K562 (cell line): ENCODE measurements around the gene BCO1. TPM values are rescaled to one million over a fixed set of nuclear protein-coding genes. Genes with fewer than 3 reads are reported as not detected.

Experiments used
- ATAC-seq: fragments of 200-7000 bp; cut with Tn5 transposase; 3 replicates; pipeline ENCODE4 v1.9.1; 2020; ENCODE audit warnings: moderate library complexity
- BruUV-seq: library from RNA; stranded (reverse); fragments of 400-500 nt; replicated peaks from 2 replicates; lab custom pipeline; 2021; lab: Mats Ljungman, UMichigan
- CTCF ChIA-PET: fragments of 300-600 bp; formaldehyde crosslinking; extraction: SDS; loops from one replicate; lab custom pipeline; 2021; ENCODE audit warnings: low intra/inter-chr PET ratio; lab: Yijun Ruan, JAX
- POLR2A ChIA-PET: fragments of 300-600, 350-650 bp; sonication (Branson Sonifier 250); formaldehyde crosslinking; extraction: SDS; loops from one replicate; lab custom pipeline; 2021; ENCODE audit warnings: antibody characterized with exemption, inconsistent platforms; lab: Yijun Ruan, JAX
- DNase-seq, 4 experiments: peaks; one replicate each; pipeline versions ENCODE4 v3.0.0 to v3.0.0-alpha.2; 2011 to 2018; ENCODE audit warnings: low spot score in 3 of 4, mixed read lengths in 3 of 4; ENCODE audit errors: extremely low read depth in 1 of 4
- FAIRE-seq: peaks from 2 replicates; lab custom pipeline; 2011; peaks lifted over from hg19 to GRCh38; lab: Jason Lieb, UNC
- H2AFZ ChIP-seq: 2 replicates; pipeline ENCODE4 v1.6.0; 2011; ENCODE audit warnings: low read depth, low read length, control low read depth, inconsistent platforms
- H3K27ac ChIP-seq: fragments of 200-600 bp; 3 replicates; pipeline ENCODE4 v1.8.0; 2011; ENCODE audit warnings: low read depth, mild to moderate bottlenecking, control low read depth, inconsistent platforms, low read length, moderate library complexity, mixed read lengths; ENCODE audit errors: extremely low read depth
- H3K27me3 ChIP-seq, 2 experiments: fragments of 300-600 bp in 1 of 2; 2 replicates in 1 of 2; 3 replicates in 1 of 2; pipeline versions ENCODE4 v1.6.0 to v1.8.0; 2011; ENCODE audit warnings: inconsistent platforms in 2 of 2, low read length in 2 of 2, mild to moderate bottlenecking in 1 of 2, mixed read lengths in 1 of 2, moderate library complexity in 1 of 2; ENCODE audit not compliant: control insufficient read depth in 2 of 2, insufficient read depth in 2 of 2
- H3K36me3 ChIP-seq: fragments of 300-600 bp; 3 replicates; pipeline ENCODE4 v1.8.0; 2011; ENCODE audit warnings: mild to moderate bottlenecking, low read length, inconsistent platforms; ENCODE audit not compliant: control insufficient read depth, insufficient read depth
- H3K4me1 ChIP-seq, 2 experiments: fragments of 200-600 bp in 1 of 2; replicated peaks in 1 of 2; 2 replicates in 1 of 2; 3 replicates in 1 of 2; pipeline versions ENCODE4 v1.5.1 to v1.8.0; 2011; ENCODE audit warnings: inconsistent platforms in 2 of 2, low read length in 2 of 2, mild to moderate bottlenecking in 1 of 2, mixed read lengths in 1 of 2, moderate library complexity in 1 of 2; ENCODE audit not compliant: control insufficient read depth in 2 of 2, insufficient read depth in 2 of 2
- H3K4me2 ChIP-seq: 2 replicates; pipeline ENCODE4 v1.6.1; 2011; ENCODE audit warnings: low read length, control low read depth, inconsistent platforms, mixed read lengths; ENCODE audit not compliant: insufficient read depth
- H3K4me3 ChIP-seq: fragments of 200-600 bp; sonication (generic), shearing (Covaris generic); 2 replicates; pipeline ENCODE4 v1.5.1; 2016; ENCODE audit warnings: control low read depth, inconsistent platforms
- H3K79me2 ChIP-seq: fragments of 200-600 bp; 3 replicates; pipeline ENCODE4 v1.8.0; 2011; ENCODE audit warnings: low read length, inconsistent platforms; ENCODE audit not compliant: control insufficient read depth, insufficient read depth
- H3K9ac ChIP-seq, 2 experiments: 2 replicates each; pipeline versions ENCODE4 v1.6.0 to v1.6.1; 2011; ENCODE audit warnings: low read depth in 2 of 2, low read length in 2 of 2, control low read depth in 1 of 2, inconsistent platforms in 1 of 2, mild to moderate bottlenecking in 1 of 2, mixed read lengths in 1 of 2; ENCODE audit not compliant: insufficient read depth in 1 of 2
- H3K9me1 ChIP-seq: one replicate; pipeline ENCODE4 v1.6.0; 2011; ENCODE audit warnings: inconsistent platforms, mild to moderate bottlenecking, low read length, moderate library complexity; ENCODE audit not compliant: control insufficient read depth, insufficient read depth
- H3K9me3 ChIP-seq: replicated peaks from 2 replicates; pipeline ENCODE4 v1.5.1; 2011; ENCODE audit warnings: low read depth, low read length, inconsistent platforms; ENCODE audit not compliant: control insufficient read depth, insufficient read depth
- H4K20me1 ChIP-seq: replicated peaks from 2 replicates; pipeline ENCODE4 v1.6.1; 2011; ENCODE audit warnings: low read length, inconsistent platforms, mixed read lengths; ENCODE audit not compliant: control insufficient read depth, insufficient read depth
- ATF1 ChIP-seq, 2 experiments: fragments of 450-650 bp in 1 of 2; IDR thresholded peaks; 2 replicates each; pipeline ENCODE4 v1.6.1; 2016; ENCODE audit warnings: missing compliant biosample characterization in 1 of 2, missing genetic modification characterization in 1 of 2
- BRD9 ChIP-seq: fragments of 450-650 bp; IDR thresholded peaks from 2 replicates; pipeline ENCODE4 v1.6.1; 2018; ENCODE audit warnings: low read depth; ENCODE audit not compliant: partially characterized antibody
- BRF1 ChIP-seq: IDR thresholded peaks from 3 replicates; pipeline ENCODE4 v1.6.1; 2011; ENCODE audit warnings: borderline replicate concordance, mild to moderate bottlenecking; ENCODE audit not compliant: insufficient read length; ENCODE audit errors: extremely low read depth
- CBX5 ChIP-seq: IDR thresholded peaks from 2 replicates; pipeline ENCODE4 v1.6.1; 2014; ENCODE audit warnings: low read depth, borderline replicate concordance
- DLX4 ChIP-seq: fragments of 250-450 bp; sonication (Bioruptor Pico); IDR thresholded peaks from 2 replicates; pipeline ENCODE4 v1.6.1; 2021; ENCODE audit warnings: mild to moderate bottlenecking
- ELF2 ChIP-seq: fragments of 250-450 bp; sonication (Bioruptor Pico); IDR thresholded peaks from 2 replicates; pipeline ENCODE4 v1.5.0; 2021; ENCODE audit warnings: mild to moderate bottlenecking
- ETV6 ChIP-seq, 3 experiments: fragments of 150-350 bp in 1 of 3; sonication (generic) in 1 of 3; formaldehyde crosslinking in 1 of 3; IDR thresholded peaks; 2 replicates each; pipeline versions ENCODE4 v1.6.1 to v1.8.0; 2014 to 2022; ENCODE audit warnings: borderline replicate concordance in 2 of 3, low read depth in 2 of 3, antibody characterized with exemption in 1 of 3, low read length in 1 of 3, mild to moderate bottlenecking in 1 of 3, missing genetic modification reagents in 1 of 3
- GMEB1 ChIP-seq: fragments of 250-450 bp; sonication (Bioruptor Pico); IDR thresholded peaks from 2 replicates; pipeline ENCODE4 v1.4.0; 2020; ENCODE audit warnings: mild to moderate bottlenecking
- HDAC6 ChIP-seq: IDR thresholded peaks from 2 replicates; pipeline ENCODE4 v1.6.1; 2012; ENCODE audit warnings: low read depth, mild to moderate bottlenecking, control low read depth, inconsistent platforms, low read length, moderate library complexity
- MTF1 ChIP-seq: fragments of 250-450 bp; sonication (Bioruptor Pico); IDR thresholded peaks from 2 replicates; pipeline ENCODE4 v1.9.0; 2021; ENCODE audit warnings: moderate library complexity, mild to moderate bottlenecking, inconsistent platforms, borderline replicate concordance
- MYC ChIP-seq, 2 experiments: fragments of 250-450 bp in 1 of 2; sonication (Bioruptor Pico) in 1 of 2; IDR thresholded peaks; 2 replicates each; pipeline versions ENCODE4 v1.5.1 to v1.6.1; 2012 to 2021; ENCODE audit warnings: low read depth in 2 of 2, borderline replicate concordance in 1 of 2, improper control_type of control experiment in 1 of 2, low read length in 1 of 2, mild to moderate bottlenecking in 1 of 2, moderate library complexity in 1 of 2
- NCOA4 ChIP-seq: fragments of 450-650 bp; IDR thresholded peaks from 2 replicates; pipeline ENCODE4 v1.6.1; 2018; ENCODE audit warnings: mild to moderate bottlenecking; ENCODE audit not compliant: partially characterized antibody
- PRMT5 ChIP-seq: sonication (generic); formaldehyde crosslinking; IDR thresholded peaks from 2 replicates; pipeline ENCODE4 v1.5.0; 2020; ENCODE audit warnings: missing genetic modification reagents
- RAD51 ChIP-seq: fragments of 450-650 bp; IDR thresholded peaks from 2 replicates; pipeline ENCODE4 v1.7.1; 2016; ENCODE audit warnings: low read depth, mild to moderate bottlenecking, borderline replicate concordance
- RFX5 ChIP-seq: IDR thresholded peaks from 2 replicates; pipeline ENCODE4 v1.6.1; 2011; ENCODE audit warnings: low read depth, mild to moderate bottlenecking, improper control_type of control experiment, low read length
- SUPT5H ChIP-seq: fragments of 450-650 bp; IDR thresholded peaks from 2 replicates; pipeline ENCODE4 v1.6.1; 2016
- ZKSCAN3 ChIP-seq: fragments of 250-450 bp; sonication (Bioruptor Pico); IDR thresholded peaks from 2 replicates; pipeline ENCODE4 v1.4.0; 2020
- WGBS: fragments of 100-300 bp; shearing (Covaris generic); methylation state at CpG from one replicate; pipeline ENCODE4 v1.1.6; 2016; ENCODE audit warnings: low coverage, mixed read lengths; ENCODE audit not compliant: insufficient coverage; ENCODE audit errors: missing lambda C conversion rate; 5-methylcytosine and 5-hydroxymethylcytosine counted together
- in situ Hi-C: fragments of 300-500 bp; cut with MboI; formaldehyde crosslinking; loops from 4 replicates; pipeline ENCODE4 v1.15.0; 2018; ENCODE audit warnings: inconsistent platforms, mixed read lengths
- intact Hi-C: fragments of 100-400 bp; cut with micrococcal nuclease; formaldehyde crosslinking; loops from 2 replicates; pipeline ENCODE4 v1.14.2; 2022
- polyA plus RNA-seq, 8 experiments: library from polyadenylated mRNA; depleted of rRNA in 4 of 8; stranded (reverse) in 5 of 8; unstranded in 3 of 8; fragments of >200 nt; fragmentation: Nextera tagmentation in 2 of 8; fragmentation: Illumina TruSeq in 1 of 8; extraction: Ambion mirVana in 2 of 8; extraction: Trizol in 1 of 8; gene quantifications; 2 replicates each; pipeline versions ENCODE4 v1.2.1 to v1.2.3, GENCODE V29; 2011 to 2014; ENCODE audit warnings: inconsistent platforms in 1 of 8, missing spikeins in 1 of 8
- total RNA-seq, 7 experiments: library from RNA; depleted of rRNA in 6 of 7; stranded (reverse); fragments of >200 nt in 6 of 7; fragmentation: Illumina TruSeq in 2 of 7; extraction: Trizol in 2 of 7; gene quantifications; 2 replicates each; pipeline versions ENCODE4 v1.2.1 to v1.2.3, GENCODE V29; 2011 to 2021; ENCODE audit warnings: low replicate concordance in 1 of 7

Gene BCO1
- total and polyA plus RNA-seq, 9 of the 15 experiments (the other 6 are each of a cell fraction or from before 2014, with no cell fraction given): not detected

GRCh38 chr16:81243942-81244341, 5.5 kb downstream of the BCO1 start (continued):
- TF ChIP-seq RAD51: no peak
- TF ChIP-seq ETV6 (IDR thresholded peaks at IDR 0.05; ENCODE audit: borderline replicate concordance in 1 of 2, low read depth in 2 of 2, low read length in 1 of 2): no peak
- no peak for TF ChIP-seq ETV6 (CRISPR knock-in tag; IDR thresholded peaks at IDR 0.05; ENCODE audit: borderline replicate concordance)
- no peak for TF ChIP-seq HDAC6
- no peak for TF ChIP-seq GMEB1 (CRISPR knock-in tag)
- no peak for TF ChIP-seq ELF2 (CRISPR knock-in tag)
- TF ChIP-seq BRD9: no peak

GRCh38 chr16:81251871-81252270, 13.4 kb downstream of the BCO1 start:
- H3K27me3 ChIP-seq: peaks cover 21 to 43% of the 10 kb centered on the region in 2 experiments
- intact Hi-C loops: no loop called here
- BruUV-seq: no TSS peak
- DNase-seq (no peak), FAIRE-seq (no peak), ATAC-seq (no peak; the same call in 2 of the 3 replicates)
- no peaks in the 10 kb centered on the region for H4K20me1 ChIP-seq
- no peaks in the 10 kb centered on the region for H3K36me3 ChIP-seq
- H3K9me1 ChIP-seq: no peaks in the 10 kb centered on the region
- in situ Hi-C loops: no loop called here
- H3K9me3 ChIP-seq: no peaks in the 10 kb centered on the region
- POLR2A ChIA-PET: interaction anchor here (0.7 to 1.6 kb wide), 2 partner anchors 9 to 114 kb away, joined by 3 to 5 read pairs; no protein-coding TSS in a partner anchor
- no peak overlapping the region for H3K4me2 ChIP-seq
- TF ChIP-seq ZKSCAN3 (no peak), HDAC6 (no peak), NCOA4 (no peak), RFX5 (no peak), CBX5 (no peak), DLX4 (CRISPR knock-in tag) (no peak), SUPT5H (no peak), MYC (IDR thresholded peaks at IDR 0.05; ENCODE audit: low read depth, low read length) (no peak), MYC (CRISPR knock-in tag; IDR thresholded peaks at IDR 0.05; ENCODE audit: borderline replicate concordance, low read depth) (no peak), MTF1 (CRISPR knock-in tag) (no peak), PRMT5 (no peak), ATF1 (CRISPR knock-in tag; IDR thresholded peaks at IDR 0.05) (no peak), ATF1 (tag; IDR thresholded peaks at IDR 0.05) (no peak), BRF1 (no peak)
- TF ChIP-seq, all 486 proteins: peak for 0
- Histone ChIP-seq H3K4me3 (no peak overlapping the region), H3K79me2 (no peaks in the 10 kb centered on the region), H3K9ac (no peak overlapping the region), H3K27ac (no peak overlapping the region), H2AFZ (no peak overlapping the region), H3K4me1 (no peaks in the 10 kb centered on the region)
- WGBS: 4% methylated on average over 2 of the region's 2 CpGs
- CTCF ChIA-PET: no interaction called here
